ENCODE measurements around the gene PRKRA.

GRCh38 chr2:178414266-178415247 lies 36.4 kb downstream of the PRKRA start:
- TF ChIP-seq YY1 (IDR thresholded peaks at IDR 0.05; ENCODE audit: low read depth, low read length) (no peak), RAD21 (IDR thresholded peaks at IDR 0.05 in 1 of 2, conservative IDR thresholded peaks at IDR 0.05 in 1 of 2; ENCODE audit: low read depth in 2 of 2, low read length in 2 of 2) (peak; percentile 85 to 88), CTCF (IDR thresholded peaks at IDR 0.05; ENCODE audit: control extremely low read depth in 1 of 3, insufficient read depth in 1 of 3, low read depth in 1 of 3, low read length in 3 of 3) (peak; percentile 91 to 97 (median 93)), POU5F1 (IDR thresholded peaks at IDR 0.05; ENCODE audit: low read depth, low read length) (no peak), EZH2 (IDR thresholded peaks at IDR 0.05; ENCODE audit: low read depth, low read length, severe bottlenecking) (no peak), SIN3A (conservative IDR thresholded peaks at IDR 0.05 in 1 of 2, IDR thresholded peaks at IDR 0.05 in 1 of 2; ENCODE audit: low read depth in 1 of 2, low read length in 2 of 2) (peak in 1 of 2 experiments; percentile 57; a peak in 1 of 4 replicates), SP4 (IDR thresholded peaks at IDR 0.05; ENCODE audit: low read length) (no peak), JUN (IDR thresholded peaks at IDR 0.05; ENCODE audit: low read depth, low read length) (no peak), EP300 (IDR thresholded peaks at IDR 0.05; ENCODE audit: borderline replicate concordance in 1 of 2, low read depth in 2 of 2, low read length in 2 of 2) (no peak), HDAC6 (IDR thresholded peaks at IDR 0.05; ENCODE audit: low read depth, low read length) (no peak), CEBPB (IDR thresholded peaks at IDR 0.05; ENCODE audit: low read depth, low read length) (peak; percentile 57; the same call in 1 of the 2 replicates), CHD2 (IDR thresholded peaks at IDR 0.05; ENCODE audit: low read length) (no peak)
- TF ChIP-seq, protein P1, sequence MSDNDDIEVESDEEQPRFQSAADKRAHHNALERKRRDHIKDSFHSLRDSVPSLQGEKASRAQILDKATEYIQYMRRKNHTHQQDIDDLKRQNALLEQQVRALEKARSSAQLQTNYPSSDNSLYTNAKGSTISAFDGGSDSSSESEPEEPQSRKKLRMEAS (IDR thresholded peaks at IDR 0.05): peak; percentile 80
- TF ChIP-seq, protein P2, sequence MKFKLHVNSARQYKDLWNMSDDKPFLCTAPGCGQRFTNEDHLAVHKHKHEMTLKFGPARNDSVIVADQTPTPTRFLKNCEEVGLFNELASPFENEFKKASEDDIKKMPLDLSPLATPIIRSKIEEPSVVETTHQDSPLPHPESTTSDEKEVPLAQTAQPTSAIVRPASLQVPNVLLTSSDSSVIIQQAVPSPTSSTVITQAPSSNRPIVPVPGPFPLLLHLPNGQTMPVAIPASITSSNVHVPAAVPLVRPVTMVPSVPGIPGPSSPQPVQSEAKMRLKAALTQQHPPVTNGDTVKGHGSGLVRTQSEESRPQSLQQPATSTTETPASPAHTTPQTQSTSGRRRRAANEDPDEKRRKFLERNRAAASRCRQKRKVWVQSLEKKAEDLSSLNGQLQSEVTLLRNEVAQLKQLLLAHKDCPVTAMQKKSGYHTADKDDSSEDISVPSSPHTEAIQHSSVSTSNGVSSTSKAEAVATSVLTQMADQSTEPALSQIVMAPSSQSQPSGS (IDR thresholded peaks at IDR 0.05; ENCODE audit: low read length): 0 out of 2 replicates have a peak, but pooled peaks have one; percentile 39

Measured in H1 (cell line).